A549 (cell line): ENCODE data around the gene MORF4L2. TPM values are rescaled to one million over a fixed set of nuclear protein-coding genes. Genes with fewer than 3 reads are reported as not detected.
A peak's percentile ranks its signal among the peaks of the same experiment; 100 is the strongest.

ENCODE experiments used
- ATAC-seq, 2 experiments: fragments of 200-7000 bp in 1 of 2; fragments of >200 bp in 1 of 2; cut with Nextera tagmentation in 1 of 2; cut with Tn5 transposase in 1 of 2; 3 replicates each; pipeline versions ENCODE4 v1.8.0 to v1.9.1; 2018 to 2020; ENCODE audit warnings: mild to moderate bottlenecking in 1 of 2, moderate library complexity in 1 of 2
- CTCF ChIA-PET: fragments of 300-600 bp; sonication (Branson Sonifier 250); formaldehyde crosslinking; extraction: SDS; loops from one replicate; lab custom pipeline; 2021; ENCODE audit warnings: antibody characterized with exemption, inconsistent platforms; lab: Yijun Ruan, JAX
- POLR2A ChIA-PET: fragments of 350-600 bp; formaldehyde crosslinking; extraction: SDS; loops from one replicate; lab custom pipeline; 2021; ENCODE audit warnings: antibody characterized with exemption, inconsistent platforms; lab: Yijun Ruan, JAX
- DNase-seq, 2 experiments: peaks; one replicate each; pipeline versions ENCODE4 v3.0.0 to v3.0.0-alpha.2; 2011 to 2016; ENCODE audit warnings: low read depth in 1 of 2, low spot score in 1 of 2
- FAIRE-seq: peaks from 2 replicates; lab custom pipeline; 2011; peaks lifted over from hg19 to GRCh38; lab: Jason Lieb, UNC
- H3K27ac ChIP-seq, 2 experiments: fragments of >200 bp; sonication (Bioruptor Twin); formaldehyde crosslinking; 3 replicates each; pipeline ENCODE4 v1.5.1; 2016 to 2017
- H3K4me1 ChIP-seq: fragments of >200 bp; sonication (Bioruptor Twin); formaldehyde crosslinking; 3 replicates; pipeline ENCODE4 v1.6.1; 2016
- H3K4me2 ChIP-seq: fragments of >200 bp; sonication (Bioruptor Twin); formaldehyde crosslinking; 3 replicates; pipeline ENCODE4 v1.6.1; 2016
- H3K4me3 ChIP-seq: fragments of >200 bp; sonication (Bioruptor Twin); formaldehyde crosslinking; 3 replicates; pipeline ENCODE4 v1.5.1; 2016
- H3K9me3 ChIP-seq: fragments of >200 bp; sonication (Bioruptor Twin); formaldehyde crosslinking; 3 replicates; pipeline ENCODE4 v1.6.1; 2016
- BHLHE40 ChIP-seq: IDR thresholded peaks from 2 replicates; pipeline ENCODE4 v1.6.1; 2012; ENCODE audit warnings: low read depth, low read length, inconsistent platforms
- CEBPB ChIP-seq, 2 experiments: fragments of >200 bp in 1 of 2; sonication (Bioruptor Twin) in 1 of 2; formaldehyde crosslinking in 1 of 2; IDR thresholded peaks; 2 replicates each; pipeline ENCODE4 v1.6.1; 2012 to 2016
- CHD4 ChIP-seq: fragments of 200-600 bp; sonication (generic); IDR thresholded peaks from 2 replicates; pipeline ENCODE4 v1.6.1; 2016; ENCODE audit warnings: antibody characterized with exemption, mild to moderate bottlenecking, borderline replicate concordance
- HOXB5 ChIP-seq: fragments of 250-450 bp; sonication (Bioruptor Pico); IDR thresholded peaks from 2 replicates; pipeline ENCODE4 v1.5.0; 2020; ENCODE audit warnings: mild to moderate bottlenecking, moderate library complexity
- KDM1A ChIP-seq: fragments of 200-600 bp; sonication (generic); IDR thresholded peaks from 2 replicates; pipeline ENCODE4 v1.6.1; 2016; ENCODE audit warnings: low read depth, mild to moderate bottlenecking
- KDM5A ChIP-seq: fragments of 200-600 bp; sonication (generic); IDR thresholded peaks from 2 replicates; pipeline ENCODE4 v1.6.1; 2016; ENCODE audit warnings: antibody characterized with exemption, mild to moderate bottlenecking
- MAZ ChIP-seq: fragments of 150-350 bp; IDR thresholded peaks from 2 replicates; pipeline ENCODE4 v1.6.1; 2014; ENCODE audit warnings: antibody characterized with exemption, low read depth, low read length, borderline replicate concordance
- NR3C1 ChIP-seq: fragments of >200 bp; sonication (Bioruptor Twin); formaldehyde crosslinking; IDR thresholded peaks from 3 replicates; pipeline ENCODE4 v1.6.1; 2017
- PHF8 ChIP-seq: fragments of 200-600 bp; sonication (generic); IDR thresholded peaks from 2 replicates; pipeline ENCODE4 v1.6.1; 2016; ENCODE audit warnings: low read depth, mild to moderate bottlenecking, antibody characterized with exemption, moderate library complexity, borderline replicate concordance
- POLR2A ChIP-seq: IDR thresholded peaks from 2 replicates; pipeline ENCODE4 v1.6.1; 2012; ENCODE audit warnings: mild to moderate bottlenecking, low read length
- RAD21 ChIP-seq, 2 experiments: fragments of >200 bp in 1 of 2; sonication (Bioruptor Twin) in 1 of 2; formaldehyde crosslinking in 1 of 2; IDR thresholded peaks in 1 of 2; conservative IDR thresholded peaks in 1 of 2; 2 replicates in 1 of 2; 3 replicates in 1 of 2; pipeline ENCODE4 v1.6.1; 2012 to 2018; ENCODE audit warnings: inconsistent platforms in 1 of 2
- RCOR1 ChIP-seq: fragments of 150-350 bp; IDR thresholded peaks from 2 replicates; pipeline ENCODE4 v1.6.1; 2014; ENCODE audit warnings: antibody characterized with exemption, low read length, low read depth
- RFX5 ChIP-seq: fragments of 450-650 bp; IDR thresholded peaks from 2 replicates; pipeline ENCODE4 v1.7.1; 2014; ENCODE audit warnings: antibody characterized with exemption, mild to moderate bottlenecking, moderate library complexity
- SMC3 ChIP-seq: fragments of >200 bp; sonication (Bioruptor Twin); formaldehyde crosslinking; IDR thresholded peaks from 3 replicates; pipeline ENCODE4 v1.6.1; 2018; ENCODE audit warnings: inconsistent platforms
- TP53 ChIP-seq: fragments of 250-450 bp; sonication (Bioruptor Pico); IDR thresholded peaks from 2 replicates; pipeline ENCODE4 v1.5.0; 2021; ENCODE audit warnings: mild to moderate bottlenecking, moderate library complexity
- ZC3H11A ChIP-seq: fragments of 450-650 bp; IDR thresholded peaks from 2 replicates; pipeline ENCODE4 v1.6.1; 2014; ENCODE audit warnings: antibody characterized with exemption, mild to moderate bottlenecking
- WGBS: methylation state at CpG from one replicate; pipeline ENCODE4 v1.1.6; 2017; ENCODE audit errors: missing lambda C conversion rate; 5-methylcytosine and 5-hydroxymethylcytosine counted together
- polyA plus RNA-seq, 4 experiments: library from polyadenylated mRNA; depleted of rRNA in 3 of 4; stranded (reverse); fragments of >200 nt; fragmentation: RNase III in 1 of 4; extraction: RNeasy Plus Mini Kit Qiagen cat#74134 plus additional on column Dnase treatment in 1 of 4; gene quantifications; 2 replicates in 3 of 4; 3 replicates in 1 of 4; pipeline ENCODE4 v1.2.3, GENCODE V29; 2011 to 2017
- TF ChIP-seq, protein P1 (sequence below): IDR thresholded peaks from 2 replicates; pipeline ENCODE4 v1.6.1; 2012
- TF ChIP-seq, protein P2 (sequence below): IDR thresholded peaks from 2 replicates; pipeline ENCODE4 v1.6.1; 2012; ENCODE audit warnings: low read depth, borderline replicate concordance
- TF ChIP-seq, protein P3 (sequence below): fragments of 200-600 bp; sonication (generic); IDR thresholded peaks from 2 replicates; pipeline ENCODE4 v1.6.1; 2016; ENCODE audit warnings: antibody characterized with exemption, mild to moderate bottlenecking, moderate library complexity
- TF ChIP-seq, protein P4 (sequence below): fragments of 250-450 bp; sonication (Bioruptor Pico); IDR thresholded peaks from 2 replicates; pipeline ENCODE4 v1.5.0; 2021; ENCODE audit warnings: mild to moderate bottlenecking, moderate library complexity, borderline replicate concordance
- TF ChIP-seq, protein P5 (sequence below): fragments of >200 bp; sonication (Bioruptor Twin); formaldehyde crosslinking; IDR thresholded peaks from 3 replicates; pipeline ENCODE4 v1.5.1; 2016

MORF4L2 gene
- polyA plus RNA-seq, 2 of the 4 experiments (the other 2 are of a cell fraction) = 521 to 572 TPM

DNA sequence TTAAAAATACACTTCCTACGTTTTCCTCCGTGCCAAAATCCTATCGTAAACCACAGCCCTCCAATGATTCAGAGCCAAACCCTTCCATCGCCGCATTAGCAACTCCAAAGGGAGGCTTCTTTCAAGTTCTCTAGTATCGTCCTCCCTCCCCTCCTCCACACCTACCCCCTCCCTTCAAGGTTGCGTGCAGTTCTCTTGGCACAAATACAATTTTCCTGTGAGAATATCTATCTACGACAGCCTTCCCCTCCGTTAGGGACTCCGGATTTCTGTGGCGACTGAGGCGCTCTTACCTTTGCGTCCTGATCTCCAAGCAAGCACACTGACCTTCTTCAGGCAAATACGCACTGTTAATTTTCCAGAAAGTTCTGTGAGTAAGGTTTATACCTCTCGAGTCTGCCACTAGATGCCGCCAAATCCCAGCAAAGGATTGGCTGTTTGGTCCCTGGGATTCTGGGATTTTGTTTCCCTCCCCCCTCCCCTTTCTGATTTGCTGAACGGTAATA, 1.2 kb upstream of the MORF4L2 start:
- Histone ChIP-seq H3K4me3 (peak overlapping the region; percentile 76), H3K4me1 (peaks cover 22% of the 10 kb centered on the region), H3K27ac (peak overlapping the region; percentile 96 to 100), H3K4me2 (peak overlapping the region; percentile 72), H3K9me3 (no peaks in the 10 kb centered on the region)
- ChIA-PET POLR2A (interaction anchor here (0.7 to 3.1 kb wide), 7 partner anchors 31 to 767 kb away, joined by 3 to 23 read pairs (median 8); partner anchors contain the start of gene SLC25A53), CTCF (interaction anchor here (1.0 to 1.6 kb wide), 2 partner anchors 23 to 30 kb away, joined by 4 to 6 read pairs; no protein-coding TSS in a partner anchor)
- TF ChIP-seq RAD21 (conservative IDR thresholded peaks at IDR 0.05 in 1 of 2, IDR thresholded peaks at IDR 0.05 in 1 of 2) = peak; percentile 56 to 58; a peak in 3 of 5 replicates
- TF ChIP-seq RCOR1 = no peak
- TF ChIP-seq, protein P1, sequence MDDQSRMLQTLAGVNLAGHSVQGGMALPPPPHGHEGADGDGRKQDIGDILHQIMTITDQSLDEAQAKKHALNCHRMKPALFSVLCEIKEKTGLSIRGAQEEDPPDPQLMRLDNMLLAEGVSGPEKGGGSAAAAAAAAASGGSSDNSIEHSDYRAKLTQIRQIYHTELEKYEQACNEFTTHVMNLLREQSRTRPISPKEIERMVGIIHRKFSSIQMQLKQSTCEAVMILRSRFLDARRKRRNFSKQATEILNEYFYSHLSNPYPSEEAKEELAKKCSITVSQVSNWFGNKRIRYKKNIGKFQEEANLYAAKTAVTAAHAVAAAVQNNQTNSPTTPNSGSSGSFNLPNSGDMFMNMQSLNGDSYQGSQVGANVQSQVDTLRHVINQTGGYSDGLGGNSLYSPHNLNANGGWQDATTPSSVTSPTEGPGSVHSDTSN = no peak
- no peak for TF ChIP-seq CHD4
- TF ChIP-seq BHLHE40 = no peak
- no peak for TF ChIP-seq RFX5
- TF ChIP-seq, protein P2, sequence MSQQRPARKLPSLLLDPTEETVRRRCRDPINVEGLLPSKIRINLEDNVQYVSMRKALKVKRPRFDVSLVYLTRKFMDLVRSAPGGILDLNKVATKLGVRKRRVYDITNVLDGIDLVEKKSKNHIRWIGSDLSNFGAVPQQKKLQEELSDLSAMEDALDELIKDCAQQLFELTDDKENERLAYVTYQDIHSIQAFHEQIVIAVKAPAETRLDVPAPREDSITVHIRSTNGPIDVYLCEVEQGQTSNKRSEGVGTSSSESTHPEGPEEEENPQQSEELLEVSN = peak; percentile 49; the same call in 1 of the 2 replicates
- TF ChIP-seq HOXB5 (CRISPR knock-in tag) = no peak
- TF ChIP-seq CEBPB (IDR thresholded peaks at IDR 0.05) = no peak
- no peak for TF ChIP-seq MAZ
- TF ChIP-seq ZC3H11A = no peak
- TF ChIP-seq, protein P3, sequence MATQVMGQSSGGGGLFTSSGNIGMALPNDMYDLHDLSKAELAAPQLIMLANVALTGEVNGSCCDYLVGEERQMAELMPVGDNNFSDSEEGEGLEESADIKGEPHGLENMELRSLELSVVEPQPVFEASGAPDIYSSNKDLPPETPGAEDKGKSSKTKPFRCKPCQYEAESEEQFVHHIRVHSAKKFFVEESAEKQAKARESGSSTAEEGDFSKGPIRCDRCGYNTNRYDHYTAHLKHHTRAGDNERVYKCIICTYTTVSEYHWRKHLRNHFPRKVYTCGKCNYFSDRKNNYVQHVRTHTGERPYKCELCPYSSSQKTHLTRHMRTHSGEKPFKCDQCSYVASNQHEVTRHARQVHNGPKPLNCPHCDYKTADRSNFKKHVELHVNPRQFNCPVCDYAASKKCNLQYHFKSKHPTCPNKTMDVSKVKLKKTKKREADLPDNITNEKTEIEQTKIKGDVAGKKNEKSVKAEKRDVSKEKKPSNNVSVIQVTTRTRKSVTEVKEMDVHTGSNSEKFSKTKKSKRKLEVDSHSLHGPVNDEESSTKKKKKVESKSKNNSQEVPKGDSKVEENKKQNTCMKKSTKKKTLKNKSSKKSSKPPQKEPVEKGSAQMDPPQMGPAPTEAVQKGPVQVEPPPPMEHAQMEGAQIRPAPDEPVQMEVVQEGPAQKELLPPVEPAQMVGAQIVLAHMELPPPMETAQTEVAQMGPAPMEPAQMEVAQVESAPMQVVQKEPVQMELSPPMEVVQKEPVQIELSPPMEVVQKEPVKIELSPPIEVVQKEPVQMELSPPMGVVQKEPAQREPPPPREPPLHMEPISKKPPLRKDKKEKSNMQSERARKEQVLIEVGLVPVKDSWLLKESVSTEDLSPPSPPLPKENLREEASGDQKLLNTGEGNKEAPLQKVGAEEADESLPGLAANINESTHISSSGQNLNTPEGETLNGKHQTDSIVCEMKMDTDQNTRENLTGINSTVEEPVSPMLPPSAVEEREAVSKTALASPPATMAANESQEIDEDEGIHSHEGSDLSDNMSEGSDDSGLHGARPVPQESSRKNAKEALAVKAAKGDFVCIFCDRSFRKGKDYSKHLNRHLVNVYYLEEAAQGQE = no peak
- TF ChIP-seq SMC3 = peak; percentile 44
- peak; percentile 61; the same call in 1 of the 2 replicates for TF ChIP-seq KDM5A
- no peak for TF ChIP-seq KDM1A
- TF ChIP-seq PHF8 = peak; percentile 52; the same call in 1 of the 2 replicates
- TF ChIP-seq, protein P4, sequence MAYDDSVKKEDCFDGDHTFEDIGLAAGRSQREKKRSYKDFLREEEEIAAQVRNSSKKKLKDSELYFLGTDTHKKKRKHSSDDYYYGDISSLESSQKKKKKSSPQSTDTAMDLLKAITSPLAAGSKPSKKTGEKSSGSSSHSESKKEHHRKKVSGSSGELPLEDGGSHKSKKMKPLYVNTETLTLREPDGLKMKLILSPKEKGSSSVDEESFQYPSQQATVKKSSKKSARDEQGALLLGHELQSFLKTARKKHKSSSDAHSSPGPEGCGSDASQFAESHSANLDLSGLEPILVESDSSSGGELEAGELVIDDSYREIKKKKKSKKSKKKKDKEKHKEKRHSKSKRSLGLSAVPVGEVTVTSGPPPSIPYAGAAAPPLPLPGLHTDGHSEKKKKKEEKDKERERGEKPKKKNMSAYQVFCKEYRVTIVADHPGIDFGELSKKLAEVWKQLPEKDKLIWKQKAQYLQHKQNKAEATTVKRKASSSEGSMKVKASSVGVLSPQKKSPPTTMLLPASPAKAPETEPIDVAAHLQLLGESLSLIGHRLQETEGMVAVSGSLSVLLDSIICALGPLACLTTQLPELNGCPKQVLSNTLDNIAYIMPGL (CRISPR knock-in tag) = no peak
- TF ChIP-seq NR3C1 = no peak
- no peak for TF ChIP-seq TP53 (CRISPR knock-in tag)
- TF ChIP-seq, protein P5, sequence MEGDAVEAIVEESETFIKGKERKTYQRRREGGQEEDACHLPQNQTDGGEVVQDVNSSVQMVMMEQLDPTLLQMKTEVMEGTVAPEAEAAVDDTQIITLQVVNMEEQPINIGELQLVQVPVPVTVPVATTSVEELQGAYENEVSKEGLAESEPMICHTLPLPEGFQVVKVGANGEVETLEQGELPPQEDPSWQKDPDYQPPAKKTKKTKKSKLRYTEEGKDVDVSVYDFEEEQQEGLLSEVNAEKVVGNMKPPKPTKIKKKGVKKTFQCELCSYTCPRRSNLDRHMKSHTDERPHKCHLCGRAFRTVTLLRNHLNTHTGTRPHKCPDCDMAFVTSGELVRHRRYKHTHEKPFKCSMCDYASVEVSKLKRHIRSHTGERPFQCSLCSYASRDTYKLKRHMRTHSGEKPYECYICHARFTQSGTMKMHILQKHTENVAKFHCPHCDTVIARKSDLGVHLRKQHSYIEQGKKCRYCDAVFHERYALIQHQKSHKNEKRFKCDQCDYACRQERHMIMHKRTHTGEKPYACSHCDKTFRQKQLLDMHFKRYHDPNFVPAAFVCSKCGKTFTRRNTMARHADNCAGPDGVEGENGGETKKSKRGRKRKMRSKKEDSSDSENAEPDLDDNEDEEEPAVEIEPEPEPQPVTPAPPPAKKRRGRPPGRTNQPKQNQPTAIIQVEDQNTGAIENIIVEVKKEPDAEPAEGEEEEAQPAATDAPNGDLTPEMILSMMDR = peak; percentile 73
- peak; percentile 38; the same call in 1 of the 2 replicates for TF ChIP-seq POLR2A
- peak; percentile 46 to 52 for ATAC-seq
- DNase-seq = peak; percentile 41 to 85
- 1% methylated on average over 17 of the region's 17 CpGs for WGBS
- FAIRE-seq = peak; percentile 68
